GM19438 (cell line): ENCODE data around the gene LUC7L.
"Not testable (repeated sequence)": the region's sequence is repeated elsewhere in the genome, so short reads cannot be mapped to it uniquely, and the experiment has no call there.

Source experiments
- ATAC-seq: cut with Tn5 transposase; IDR thresholded peaks from one replicate; pipeline ENCODE4 v1.9.1; 2021; ENCODE audit warnings: low read depth; ENCODE audit not compliant: unreplicated experiment

The LUC7L gene

DNA sequence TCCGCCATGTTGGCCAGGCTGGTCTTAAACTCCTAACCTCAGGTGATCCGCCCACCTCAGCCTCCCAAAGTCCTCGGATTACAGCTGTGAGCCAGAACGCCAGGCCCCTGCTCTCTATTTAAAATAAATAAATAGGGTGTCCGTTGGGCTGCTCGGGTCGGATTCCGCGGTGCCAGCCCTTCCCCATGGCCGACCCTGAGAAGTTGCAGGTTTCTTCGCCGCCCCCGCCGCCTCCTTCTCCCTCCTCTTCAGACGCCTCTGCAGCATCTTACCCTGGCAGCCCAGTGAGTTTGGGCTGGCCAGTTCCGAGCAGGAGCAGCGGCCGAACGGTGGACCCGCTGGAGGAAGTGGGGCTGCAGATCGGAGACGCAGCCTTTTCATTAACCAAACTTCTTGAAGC lies 1.7 kb upstream of the LUC7L start:
- no peak for ATAC-seq

- ATAC-seq, result not testable (repeated sequence)
Measured at GRCh38 chr16:230351-230750, 1.1 kb upstream of the LUC7L start.

GRCh38 chr16:229731-230281 lies 557 bp upstream of the LUC7L start:
- no peak for ATAC-seq

DNA sequence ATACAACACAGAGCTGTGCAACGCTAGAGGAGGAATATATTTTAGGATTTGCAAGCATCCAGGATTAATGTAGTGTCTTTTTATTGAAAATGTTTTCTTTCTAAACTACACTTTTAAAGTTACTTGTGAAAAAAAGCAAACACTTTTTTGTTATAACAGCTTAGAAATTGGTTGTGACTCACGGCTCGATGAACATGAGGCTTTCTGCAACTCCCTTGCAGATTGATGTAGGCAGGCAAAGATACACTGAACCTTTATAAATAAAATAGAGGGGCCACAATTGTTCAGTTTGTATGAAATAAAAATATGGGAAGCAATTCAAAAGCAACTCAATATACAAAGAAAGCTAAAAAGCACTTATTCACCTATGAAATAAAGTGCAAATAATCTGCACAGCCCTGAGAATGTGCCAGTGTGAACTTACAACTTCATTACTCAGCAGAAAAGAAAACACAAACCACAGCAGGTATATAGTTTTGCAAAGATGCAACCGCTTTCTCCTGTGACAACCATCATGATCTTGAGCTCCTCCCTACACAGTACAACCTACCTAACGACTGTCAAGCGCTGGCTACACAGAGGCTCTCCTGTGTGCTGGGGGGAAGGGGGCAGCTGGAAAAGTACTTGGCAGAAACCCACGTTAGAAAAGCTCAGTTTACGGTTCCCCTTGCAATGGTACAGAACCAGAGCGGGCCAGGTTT lies 948 bp downstream of the LUC7L start:
- no peak for ATAC-seq

GRCh38 chr16:220021-220420 lies 9.2 kb downstream of the LUC7L start:
- ATAC-seq, result no peak

DNA sequence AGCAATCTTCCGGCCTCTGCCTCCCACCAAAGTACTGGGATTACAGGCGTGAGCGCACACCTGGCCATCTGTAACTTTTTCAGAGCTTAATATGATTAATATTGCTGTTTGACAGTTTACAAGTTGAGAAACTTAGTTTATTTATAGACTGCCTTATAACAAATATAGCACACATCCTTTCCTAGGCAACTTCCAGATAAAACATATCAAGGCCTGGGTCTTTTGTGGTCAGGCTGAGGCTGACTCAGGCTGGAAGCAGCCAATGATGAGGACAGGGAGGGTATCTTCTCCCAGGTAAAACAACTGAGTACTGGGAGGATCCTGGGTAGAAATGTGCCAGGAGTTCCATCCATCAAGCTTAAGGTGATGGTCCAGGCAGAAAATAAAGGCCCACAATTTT lies 16.2 kb downstream of the LUC7L start:
- ATAC-seq, result no peak

- not testable (repeated sequence) for ATAC-seq
Measured at GRCh38 chr16:211631-212180, 17.5 kb downstream of the LUC7L start.

- ATAC-seq, result not testable (repeated sequence)
Measured at GRCh38 chr16:209359-209758, 19.9 kb downstream of the LUC7L start.

- ATAC-seq, result not testable (repeated sequence)
Measured at GRCh38 chr16:204046-204445, 25.2 kb downstream of the LUC7L start.

GRCh38 chr16:203246-203645 lies 26.0 kb downstream of the LUC7L start:
- ATAC-seq, result no peak

GRCh38 chr16:200388-200787 lies 28.9 kb downstream of the LUC7L start:
- ATAC-seq, result no peak

DNA sequence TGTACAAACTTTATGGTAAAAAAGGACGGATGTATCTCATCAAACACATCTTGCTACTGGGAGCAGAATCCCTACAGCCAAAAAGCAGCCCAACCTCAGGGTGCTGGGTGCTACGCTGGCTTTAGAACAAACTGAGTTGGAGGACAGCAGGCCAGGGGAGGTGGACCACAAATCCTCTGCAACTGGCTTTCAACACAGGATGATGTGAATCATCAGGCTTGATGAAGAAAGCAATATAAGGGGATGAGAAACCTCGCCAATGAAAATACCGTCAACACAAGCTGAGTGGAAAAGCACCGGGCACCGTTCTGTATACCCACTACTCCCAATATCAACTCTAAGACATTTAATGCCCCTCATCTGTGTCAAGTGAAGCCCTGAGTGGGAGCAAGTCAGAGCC lies 34.7 kb downstream of the LUC7L start:
- ATAC-seq, result no peak

GRCh38 chr16:193441-193840 lies 35.8 kb downstream of the LUC7L start:
- no peak for ATAC-seq

DNA sequence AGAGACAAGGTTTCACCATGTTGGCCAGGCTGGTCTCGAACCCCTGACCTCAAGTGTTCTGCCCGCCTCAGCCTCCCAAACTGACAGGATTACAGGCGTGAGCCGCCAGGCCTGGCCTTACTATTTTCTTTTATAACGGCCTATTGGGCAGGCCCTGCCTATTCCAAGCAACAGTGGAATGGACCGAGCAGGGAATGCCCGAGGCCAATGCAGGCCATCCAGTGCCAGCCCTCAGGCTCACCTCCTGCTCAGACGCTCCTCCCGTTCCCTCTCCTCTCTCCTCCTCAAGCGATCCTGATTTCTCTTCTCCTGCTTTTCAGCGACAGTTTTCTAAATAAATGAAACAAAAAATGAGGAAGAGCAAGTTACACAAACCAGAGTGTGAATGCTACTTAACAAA lies 36.6 kb downstream of the LUC7L start:
- ATAC-seq, result no peak

DNA sequence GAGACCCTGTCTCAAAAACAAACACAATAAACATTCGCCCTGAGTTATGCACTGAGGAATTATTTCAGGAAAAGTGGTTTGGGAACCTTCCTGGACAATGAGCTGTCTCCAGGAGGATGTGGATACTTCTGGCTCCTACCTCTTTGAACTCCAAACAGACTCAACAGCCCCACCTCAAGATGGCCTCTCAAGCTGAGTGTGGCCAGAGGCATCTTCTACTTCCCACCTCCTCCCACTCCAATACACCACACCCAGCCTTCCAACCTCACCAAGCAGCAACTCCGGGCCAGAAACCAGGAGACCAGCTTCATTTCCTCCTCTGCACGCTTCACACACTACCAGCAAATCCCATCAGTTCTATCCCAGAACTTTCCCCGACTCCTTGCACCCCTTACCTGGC lies 37.4 kb downstream of the LUC7L start:
- no peak for ATAC-seq

DNA sequence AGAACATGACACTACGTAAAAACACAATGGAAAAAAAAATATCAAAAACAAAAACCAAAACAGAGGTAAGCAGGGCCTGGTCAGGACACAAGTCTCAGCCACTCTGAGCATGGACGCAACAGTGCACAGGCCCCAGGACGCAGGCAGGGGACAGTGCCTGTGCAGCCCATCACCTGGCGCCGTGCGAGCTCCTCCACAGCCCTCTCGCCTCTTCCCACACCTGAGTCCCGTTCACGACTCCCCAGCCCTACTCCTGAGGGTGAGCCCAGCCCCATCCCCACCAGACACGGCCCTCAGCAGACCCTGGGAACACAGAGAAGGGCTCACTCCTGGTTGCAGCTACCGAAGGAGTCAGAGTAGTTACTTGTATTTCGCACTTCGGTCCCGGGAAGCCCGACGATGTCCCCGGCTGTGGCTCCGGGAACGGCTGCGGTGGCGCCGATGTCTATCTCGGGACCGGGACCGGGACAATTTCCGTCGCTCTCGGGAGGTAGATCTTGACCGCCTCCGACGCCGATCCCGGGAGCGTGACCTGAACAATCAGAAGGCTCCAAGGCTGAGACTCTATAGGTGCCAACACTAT lies 39.6 kb downstream of the LUC7L start:
- ATAC-seq, result no peak

DNA sequence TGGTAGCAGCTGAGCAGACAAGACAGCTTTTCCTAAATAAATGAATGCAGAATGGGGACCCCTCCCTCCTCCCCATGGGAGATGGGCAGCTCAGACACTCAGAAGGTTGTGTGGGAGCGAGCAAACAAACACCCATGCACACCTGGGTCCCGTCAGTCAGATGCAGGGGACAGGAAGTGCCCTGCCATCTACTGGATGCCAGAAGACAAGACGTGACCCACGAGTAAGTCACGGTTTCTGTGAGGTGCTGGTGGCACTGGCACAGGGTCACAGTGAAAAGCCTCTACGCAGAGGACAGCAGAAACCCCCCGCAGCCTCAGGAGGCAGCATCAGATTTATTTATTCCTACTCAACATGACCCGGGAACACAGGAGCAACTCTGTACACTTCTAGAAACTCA lies 40.6 kb downstream of the LUC7L start:
- no peak for ATAC-seq

GRCh38 chr16:187330-187729 lies 41.9 kb downstream of the LUC7L start:
- no peak for ATAC-seq

DNA sequence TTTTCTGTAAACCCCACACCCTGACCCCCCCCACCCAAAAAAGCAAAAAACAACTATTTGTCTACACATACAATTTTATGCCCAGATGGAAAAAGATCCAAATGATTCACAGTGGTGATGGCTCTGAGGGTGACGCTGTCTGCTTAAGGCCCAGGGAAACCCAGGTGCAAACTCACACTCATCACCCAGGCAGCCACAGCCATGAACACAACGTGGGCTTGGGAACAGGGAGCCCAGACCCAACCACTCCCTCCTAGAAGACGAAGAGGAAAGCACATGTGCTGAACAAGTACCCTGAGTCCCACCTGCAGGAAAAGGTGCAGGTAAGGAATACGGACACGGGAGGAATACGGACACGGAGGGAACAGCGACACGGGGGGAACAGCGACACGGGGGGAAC lies 43.6 kb downstream of the LUC7L start:
- no peak for ATAC-seq

DNA sequence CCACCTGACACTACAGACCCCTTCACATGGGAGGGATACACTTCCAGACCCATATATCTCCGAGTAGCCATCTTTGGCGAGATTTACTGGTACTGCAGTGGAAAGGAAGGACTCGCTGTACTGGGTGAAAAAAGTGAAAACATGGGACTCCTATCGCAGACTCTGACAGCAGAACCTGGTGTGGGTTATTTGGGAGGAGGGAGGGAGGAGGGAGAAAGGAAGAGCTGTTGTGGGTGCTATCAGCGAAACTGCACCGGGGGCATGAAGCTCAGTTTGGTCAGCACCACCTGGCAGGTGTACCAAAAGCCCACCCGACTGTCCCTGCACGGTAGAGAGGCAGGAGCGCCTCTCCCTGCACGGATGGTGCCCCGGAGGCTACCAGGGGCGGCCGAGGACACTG lies 44.0 kb downstream of the LUC7L start:
- ATAC-seq, result no peak

DNA sequence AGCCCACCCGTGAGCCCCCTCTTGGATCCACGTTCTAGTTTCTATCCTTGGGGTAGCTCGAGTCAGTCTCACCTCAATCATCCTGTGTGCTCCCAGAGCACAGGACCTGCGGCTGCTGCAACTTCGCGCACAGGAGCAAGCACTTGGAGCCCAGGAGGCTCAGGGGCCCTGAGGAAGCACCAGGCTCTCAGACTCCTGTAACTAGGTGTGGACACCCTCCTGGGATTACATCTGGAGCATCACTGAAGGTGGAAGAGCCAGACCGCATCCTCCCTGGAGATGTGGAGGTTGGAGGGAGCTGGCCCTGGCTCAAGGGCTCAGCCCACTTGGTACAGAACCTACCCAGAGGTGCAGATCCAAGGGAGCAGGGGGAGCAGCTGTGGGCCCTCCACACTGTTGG lies 46.2 kb downstream of the LUC7L start:
- no peak for ATAC-seq

DNA sequence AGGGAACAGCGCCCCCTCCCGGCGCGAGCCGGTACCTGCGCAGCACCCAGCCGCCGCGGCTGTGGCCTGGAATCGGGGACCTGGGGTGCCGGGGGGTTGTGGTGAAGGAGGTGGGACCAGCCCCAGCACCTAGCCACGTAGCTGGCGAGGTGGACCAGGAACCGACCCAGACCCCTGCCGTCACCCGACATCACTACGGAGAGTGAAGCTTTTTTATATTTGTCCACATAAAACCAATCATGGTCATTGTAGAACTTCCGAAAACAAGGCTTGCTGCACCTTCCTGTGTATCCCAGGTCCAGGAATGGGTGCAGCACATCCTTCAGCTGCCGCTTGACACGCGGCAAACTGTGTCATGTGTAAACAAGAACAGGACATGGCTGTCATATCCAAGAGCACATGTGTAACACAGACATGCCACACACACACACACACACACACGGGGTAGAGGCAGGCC lies 47.7 kb downstream of the LUC7L start:
- ATAC-seq, result no peak
